ENCODE results near the gene HPS1. TPM values are rescaled to one million over a fixed set of nuclear protein-coding genes. Genes with fewer than 3 reads are reported as not detected.
A peak's percentile ranks its signal among the peaks of the same experiment; 100 is the strongest.

HPS1 gene
- total RNA-seq, 1 donor from 2014 or later = 16.0 TPM

GRCh38 chr10:98450618-98451017, 3.9 kb upstream of the HPS1 start:
- no peaks in the 10 kb centered on the region for H3K36me3 ChIP-seq

GRCh38 chr10:98449287-98449686, 2.6 kb upstream of the HPS1 start:
- no peak overlapping the region for H3K27ac Mint-ChIP-seq
- H3K9me3 Mint-ChIP-seq = peaks cover 2% of the 10 kb centered on the region
- Histone ChIP-seq H3K27ac (no peak overlapping the region), H3K9ac (no peak overlapping the region), H3F3A (ENCODE audit: low read depth) (peaks cover 7% of the 10 kb centered on the region), H3K79me2 (ENCODE audit: low read depth) (no peaks in the 10 kb centered on the region), H3K4me1 (no peaks in the 10 kb centered on the region), H3K9me3 (ENCODE audit: low read depth) (no peaks in the 10 kb centered on the region), H4K20me1 (ENCODE audit: low read depth) (no peaks in the 10 kb centered on the region), H3K4me3 (no peak overlapping the region), H3K36me3 (no peaks in the 10 kb centered on the region), H2AFZ (replicated peaks) (no peak overlapping the region), H3K27me3 (no peaks in the 10 kb centered on the region), H3K4me2 (no peak overlapping the region)
- no peak for DNase-seq (ENCODE audit: low spot score)
- H3K36me3 Mint-ChIP-seq = no peaks in the 10 kb centered on the region
- peaks cover 2% of the 10 kb centered on the region for H3K27me3 Mint-ChIP-seq (ENCODE audit: insufficient read depth, low read depth)
- peaks cover 5% of the 10 kb centered on the region for H3K4me1 Mint-ChIP-seq
- no peak overlapping the region for H3K4me3 Mint-ChIP-seq
- no peak for TF ChIP-seq EZH2phosphoT487 (IDR thresholded peaks at IDR 0.05)
- TF ChIP-seq CTCF (IDR thresholded peaks at IDR 0.05) = no peak
- no peak for TF ChIP-seq EZH2 (IDR thresholded peaks at IDR 0.05)

More at GRCh38 chr10:98450618-98451017, 3.9 kb upstream of the HPS1 start:
- no peaks in the 10 kb centered on the region for H3K27me3 ChIP-seq
- Mint-ChIP-seq H3K4me1 (peaks cover 6% of the 10 kb centered on the region), H3K27ac (no peak overlapping the region), H3K27me3 (ENCODE audit: insufficient read depth, low read depth) (peaks cover 2% of the 10 kb centered on the region), H3K4me3 (no peak overlapping the region), H3K9me3 (peaks cover 2% of the 10 kb centered on the region), H3K36me3 (no peaks in the 10 kb centered on the region)
- H3K9ac ChIP-seq = no peak overlapping the region
- H3F3A ChIP-seq (ENCODE audit: low read depth) = peaks cover 11% of the 10 kb centered on the region
- no peak for DNase-seq (ENCODE audit: low spot score)
- no peaks in the 10 kb centered on the region for H3K79me2 ChIP-seq (ENCODE audit: low read depth)
- TF ChIP-seq EZH2phosphoT487 (IDR thresholded peaks at IDR 0.05) (no peak), EZH2 (IDR thresholded peaks at IDR 0.05) (no peak), CTCF (IDR thresholded peaks at IDR 0.05) (no peak)
- H2AFZ ChIP-seq (replicated peaks) = no peak overlapping the region
- no peak overlapping the region for H3K4me3 ChIP-seq
- no peak overlapping the region for H3K27ac ChIP-seq
- H3K4me1 ChIP-seq = peaks cover 2% of the 10 kb centered on the region
- no peaks in the 10 kb centered on the region for H4K20me1 ChIP-seq (ENCODE audit: low read depth)
- H3K4me2 ChIP-seq = no peak overlapping the region
- H3K9me3 ChIP-seq (ENCODE audit: low read depth) = no peaks in the 10 kb centered on the region

GRCh38 chr10:98446151-98446660, 529 bp downstream of the HPS1 start:
- no peak overlapping the region for H3K27ac ChIP-seq
- H3K79me2 ChIP-seq (ENCODE audit: low read depth) = no peaks in the 10 kb centered on the region
- no peaks in the 10 kb centered on the region for H3K36me3 ChIP-seq
- peak overlapping the region; percentile 72 for H3K4me3 ChIP-seq
- no peak for TF ChIP-seq EZH2phosphoT487 (IDR thresholded peaks at IDR 0.05)
- no peaks in the 10 kb centered on the region for H3K4me1 ChIP-seq
- no peak overlapping the region for H3K27ac Mint-ChIP-seq
- peak; percentile 62 for DNase-seq (ENCODE audit: low spot score)
- peak overlapping the region; percentile 76 for H3K4me2 ChIP-seq
- peaks cover 2% of the 10 kb centered on the region for H3K27me3 Mint-ChIP-seq (ENCODE audit: insufficient read depth, low read depth)
- H4K20me1 ChIP-seq (ENCODE audit: low read depth) = no peaks in the 10 kb centered on the region
- H3K4me3 Mint-ChIP-seq = peak overlapping the region; percentile 82
- no peak overlapping the region for H3K9ac ChIP-seq
- H3F3A ChIP-seq (ENCODE audit: low read depth) = peaks cover 7% of the 10 kb centered on the region
- peaks cover 5% of the 10 kb centered on the region for H3K4me1 Mint-ChIP-seq
- H3K27me3 ChIP-seq = no peaks in the 10 kb centered on the region
- H3K9me3 ChIP-seq (ENCODE audit: low read depth) = no peaks in the 10 kb centered on the region
- H3K9me3 Mint-ChIP-seq = peaks cover 2% of the 10 kb centered on the region
- H3K36me3 Mint-ChIP-seq = peaks cover 12% of the 10 kb centered on the region
- peak overlapping the region; percentile 98 for H2AFZ ChIP-seq (replicated peaks)

GRCh38 chr10:98445200-98445812, 1.4 kb downstream of the HPS1 start:
- H3K4me1 ChIP-seq = no peaks in the 10 kb centered on the region
- H3K4me3 ChIP-seq = peak overlapping the region; percentile 72
- H3K4me2 ChIP-seq = peak overlapping the region; percentile 76
- no peak for DNase-seq (ENCODE audit: low spot score)
- H3K27ac ChIP-seq = no peak overlapping the region
- Mint-ChIP-seq H3K4me1 (peaks cover 5% of the 10 kb centered on the region), H3K27me3 (ENCODE audit: insufficient read depth, low read depth) (peaks cover 6% of the 10 kb centered on the region), H3K9me3 (peaks cover 2% of the 10 kb centered on the region), H3K36me3 (peaks cover 13% of the 10 kb centered on the region), H3K4me3 (peak overlapping the region; percentile 82), H3K27ac (no peak overlapping the region)
- peaks cover 7% of the 10 kb centered on the region for H3F3A ChIP-seq (ENCODE audit: low read depth)
- H3K27me3 ChIP-seq = no peaks in the 10 kb centered on the region
- no peaks in the 10 kb centered on the region for H3K36me3 ChIP-seq
- H3K79me2 ChIP-seq (ENCODE audit: low read depth) = no peaks in the 10 kb centered on the region
- H4K20me1 ChIP-seq (ENCODE audit: low read depth) = no peaks in the 10 kb centered on the region
- TF ChIP-seq EZH2phosphoT487 (IDR thresholded peaks at IDR 0.05) = no peak
- H2AFZ ChIP-seq (replicated peaks) = no peak overlapping the region
- no peaks in the 10 kb centered on the region for H3K9me3 ChIP-seq (ENCODE audit: low read depth)
- no peak overlapping the region for H3K9ac ChIP-seq

All from neural progenitor cell (in vitro differentiated cells).